ENCODE results near the gene ST3GAL4.
A peak's percentile ranks its signal among the peaks of the same experiment; 100 is the strongest.
"Not testable (repeated sequence)": the region's sequence is repeated elsewhere in the genome, so short reads cannot be mapped to it uniquely, and the experiment has no call there.

ST3GAL4 gene

DNA sequence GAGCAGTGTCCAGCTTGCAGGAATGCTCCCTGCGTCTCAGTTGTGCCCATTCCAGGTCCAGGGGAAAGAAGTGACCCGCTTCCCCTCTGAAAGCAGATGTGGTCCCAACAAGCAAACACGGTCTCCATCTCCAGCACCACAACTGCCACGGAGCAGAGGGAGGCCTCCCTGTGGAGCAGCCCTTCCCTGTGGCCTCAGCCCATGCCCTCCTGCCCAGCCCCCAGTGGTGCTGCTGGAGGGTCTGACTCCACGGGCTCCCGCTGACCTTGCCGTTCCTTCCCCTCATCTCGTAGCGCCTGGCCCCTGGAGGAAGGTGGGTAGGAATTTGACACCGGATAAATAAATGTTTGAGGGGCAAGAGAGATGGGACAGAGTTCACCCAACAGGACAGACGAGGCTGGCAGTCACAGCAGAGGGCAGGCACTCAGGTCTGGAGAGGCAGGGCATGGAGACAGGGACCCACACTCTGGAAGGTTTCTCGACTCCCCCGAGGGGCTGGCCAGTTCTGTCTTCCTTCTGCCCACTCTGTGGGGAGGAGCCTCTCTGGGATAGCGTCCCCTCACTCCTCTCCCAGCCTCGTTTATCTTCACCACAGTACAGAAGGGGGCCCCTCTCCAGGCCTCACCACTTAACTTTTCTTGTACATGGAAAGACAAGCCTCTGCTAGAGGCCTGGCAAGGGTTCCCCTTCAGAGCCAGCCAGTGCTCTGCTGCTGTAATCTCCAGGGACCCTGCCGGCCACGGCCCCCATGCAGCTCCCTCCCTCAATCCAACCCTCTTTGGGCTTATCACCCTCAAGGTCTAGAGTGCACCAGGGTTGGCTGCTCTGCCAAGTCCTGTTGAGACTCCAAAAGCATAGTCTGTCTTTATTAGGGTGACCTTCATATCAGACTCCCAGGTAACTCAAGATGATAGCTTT, 7.5 kb upstream of the ST3GAL4 start:
- DNase-seq, result no peak

GRCh38 chr11:126348806-126349582, 6.5 kb upstream of the ST3GAL4 start:
- no peak for DNase-seq

DNA sequence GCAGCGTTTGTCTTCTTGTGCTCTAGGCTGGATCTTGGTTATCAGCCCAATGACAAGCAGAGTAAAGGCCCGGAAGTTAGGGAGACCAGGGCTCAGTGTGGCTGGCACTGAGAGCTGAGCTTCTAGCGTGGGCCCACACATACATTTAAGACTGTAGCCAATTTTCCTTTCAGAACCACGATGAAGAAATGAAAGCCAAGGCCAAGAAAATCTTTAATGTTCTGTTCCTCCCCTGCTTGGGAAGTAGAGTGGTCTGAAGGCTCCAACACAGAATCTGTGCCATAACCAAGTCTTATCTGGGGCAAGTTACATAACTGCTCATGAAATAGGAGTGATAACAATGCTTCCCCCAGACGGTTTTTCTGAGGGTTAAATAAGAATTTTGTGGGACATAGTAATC, 4.7 kb upstream of the ST3GAL4 start:
- no peak for DNase-seq

GRCh38 chr11:126352163-126352562, 3.3 kb upstream of the ST3GAL4 start:
- DNase-seq, result no peak

DNA sequence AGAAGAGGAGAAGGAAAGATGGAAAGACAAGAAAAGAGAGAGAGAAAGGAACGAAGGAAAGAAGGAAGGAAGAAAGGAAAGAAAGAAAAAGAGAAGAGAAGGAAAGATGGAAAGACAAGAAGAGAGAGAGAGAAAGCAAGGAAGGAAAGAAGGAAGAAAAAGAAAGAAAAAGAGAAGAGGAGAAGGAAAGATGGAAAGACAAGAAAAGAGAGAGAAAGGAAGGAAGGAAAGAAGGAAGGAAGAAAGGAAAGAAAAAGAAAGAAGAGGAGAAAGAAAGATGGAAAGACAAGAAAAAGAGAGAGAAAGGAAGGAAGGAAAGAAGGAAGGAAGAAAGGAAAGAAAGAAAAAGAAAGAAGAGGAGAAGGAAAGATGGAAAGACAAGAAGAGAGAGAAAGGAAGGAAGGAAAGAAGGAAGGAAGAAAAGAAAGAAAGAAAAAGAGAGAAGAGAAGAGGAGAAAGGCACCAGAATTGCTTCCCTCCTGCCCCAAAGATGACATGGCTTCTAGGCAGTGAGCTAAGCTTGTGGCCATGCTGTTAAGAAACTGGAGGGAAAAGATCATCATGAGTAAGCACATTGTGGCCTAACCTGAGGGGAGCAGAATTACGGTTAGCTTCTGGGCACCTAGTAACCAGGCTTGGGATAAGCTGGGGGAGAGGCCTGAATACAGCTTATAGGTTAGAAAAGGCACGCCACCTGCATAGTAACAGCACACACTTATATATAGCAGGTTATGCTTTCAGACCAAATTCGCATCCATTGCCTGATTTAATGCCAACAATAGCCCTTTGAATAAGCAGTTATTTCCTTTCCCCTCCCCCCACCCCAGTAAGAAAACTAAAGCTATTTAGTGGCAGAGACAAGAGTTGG, 2.3 kb upstream of the ST3GAL4 start:
- peak in 1 of 2 donors; percentile 13 for DNase-seq

- DNase-seq, result no peak
Measured at GRCh38 chr11:126354631-126355323, 709 bp upstream of the ST3GAL4 start.

DNA sequence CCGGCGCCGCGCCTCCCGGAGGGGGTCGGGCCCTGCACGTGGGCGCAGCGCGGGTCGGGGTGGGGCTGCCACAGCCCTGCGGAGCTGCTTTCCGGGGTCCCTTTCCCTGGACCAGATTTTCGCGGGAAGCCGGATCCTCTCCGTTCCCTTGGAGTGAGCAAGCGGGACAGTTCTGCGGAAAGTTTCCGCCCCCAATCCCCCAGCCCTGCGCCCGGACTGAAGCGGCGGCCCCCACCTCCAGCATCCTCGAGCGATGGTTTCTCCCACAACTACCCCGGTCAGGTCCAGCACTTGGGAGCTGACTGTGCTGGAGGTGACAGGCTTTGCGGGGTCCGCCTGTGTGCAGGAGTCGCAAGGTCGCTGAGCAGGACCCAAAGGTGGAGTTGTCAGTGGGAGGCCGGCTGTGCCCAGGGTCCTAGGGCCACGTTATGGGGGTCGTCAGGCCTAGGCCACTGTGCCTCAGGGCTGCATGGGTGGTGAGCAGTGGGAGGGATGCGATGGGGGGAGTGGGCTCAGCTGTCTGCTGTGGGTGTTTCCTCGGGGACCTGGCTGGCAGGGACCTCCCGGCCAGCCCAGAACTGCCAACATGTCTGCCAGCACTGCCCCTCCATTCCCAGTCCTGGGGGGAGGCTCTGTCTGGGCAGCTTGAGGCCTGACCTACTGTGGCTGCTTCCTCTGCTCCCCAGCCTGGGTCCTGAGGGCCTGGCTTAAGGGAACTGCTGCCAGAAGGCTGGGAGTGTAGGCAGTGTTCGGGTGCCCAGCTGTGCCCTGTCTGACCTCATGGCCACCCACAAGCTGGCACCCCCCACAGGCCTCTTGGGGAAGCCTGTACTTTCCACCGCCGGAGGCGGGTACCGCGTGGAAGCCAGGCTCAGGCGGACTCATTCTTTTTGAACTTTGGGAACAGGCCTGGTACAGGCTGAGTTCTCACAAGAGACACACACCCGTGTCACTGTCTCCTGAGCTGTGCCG, 726 bp downstream of the ST3GAL4 start:
- DNase-seq, result no peak

- DNase-seq, result no peak
Measured at GRCh38 chr11:126357055-126357962, 1.8 kb downstream of the ST3GAL4 start.

DNA sequence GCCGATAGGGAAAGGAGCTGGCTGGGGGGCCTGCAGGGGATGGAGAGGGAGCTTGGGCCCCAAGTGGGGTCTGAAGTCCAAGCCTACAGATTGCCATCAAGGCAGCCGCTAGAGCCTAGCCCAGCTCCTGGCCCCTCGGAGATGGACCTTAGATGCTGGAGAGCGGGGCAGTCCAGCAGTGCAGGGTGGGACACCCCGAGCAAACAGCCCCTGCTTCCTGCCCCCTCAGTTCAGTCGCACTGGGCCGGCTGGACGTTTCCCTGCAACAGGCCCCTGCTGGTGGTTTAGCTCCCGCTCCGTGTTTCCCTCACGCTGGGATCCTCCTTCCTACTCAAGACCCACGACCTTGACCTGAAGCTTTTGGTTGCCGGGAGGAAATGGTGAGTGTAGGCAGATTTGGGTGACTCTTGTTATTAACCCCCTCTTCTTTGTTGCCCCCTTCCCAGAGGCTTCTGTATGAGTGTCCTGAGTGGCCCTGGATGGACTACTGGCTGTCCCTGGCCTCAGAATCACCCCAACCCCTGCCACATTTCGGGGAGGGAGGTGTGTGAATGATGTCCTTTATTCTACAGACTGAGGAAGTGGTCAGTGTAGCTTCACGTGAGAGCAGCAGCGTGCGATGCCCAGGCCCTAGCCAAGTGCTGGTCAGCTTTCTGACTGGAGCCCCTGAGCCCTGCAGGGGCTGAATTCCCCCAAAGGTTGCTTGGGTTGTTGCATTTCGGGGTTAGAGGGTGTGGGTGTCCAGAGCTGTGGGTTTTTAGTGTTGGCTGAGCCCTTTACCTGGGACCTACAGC, 2.7 kb downstream of the ST3GAL4 start:
- DNase-seq, result no peak

GRCh38 chr11:126358763-126359160, 3.3 kb downstream of the ST3GAL4 start:
- DNase-seq, result no peak

- no peak for DNase-seq
Measured at GRCh38 chr11:126359431-126360048, 4.1 kb downstream of the ST3GAL4 start.

GRCh38 chr11:126360049-126360446, 4.6 kb downstream of the ST3GAL4 start:
- DNase-seq, result no peak

- no peak for DNase-seq
Measured at GRCh38 chr11:126361400-126361799, 5.9 kb downstream of the ST3GAL4 start.

DNA sequence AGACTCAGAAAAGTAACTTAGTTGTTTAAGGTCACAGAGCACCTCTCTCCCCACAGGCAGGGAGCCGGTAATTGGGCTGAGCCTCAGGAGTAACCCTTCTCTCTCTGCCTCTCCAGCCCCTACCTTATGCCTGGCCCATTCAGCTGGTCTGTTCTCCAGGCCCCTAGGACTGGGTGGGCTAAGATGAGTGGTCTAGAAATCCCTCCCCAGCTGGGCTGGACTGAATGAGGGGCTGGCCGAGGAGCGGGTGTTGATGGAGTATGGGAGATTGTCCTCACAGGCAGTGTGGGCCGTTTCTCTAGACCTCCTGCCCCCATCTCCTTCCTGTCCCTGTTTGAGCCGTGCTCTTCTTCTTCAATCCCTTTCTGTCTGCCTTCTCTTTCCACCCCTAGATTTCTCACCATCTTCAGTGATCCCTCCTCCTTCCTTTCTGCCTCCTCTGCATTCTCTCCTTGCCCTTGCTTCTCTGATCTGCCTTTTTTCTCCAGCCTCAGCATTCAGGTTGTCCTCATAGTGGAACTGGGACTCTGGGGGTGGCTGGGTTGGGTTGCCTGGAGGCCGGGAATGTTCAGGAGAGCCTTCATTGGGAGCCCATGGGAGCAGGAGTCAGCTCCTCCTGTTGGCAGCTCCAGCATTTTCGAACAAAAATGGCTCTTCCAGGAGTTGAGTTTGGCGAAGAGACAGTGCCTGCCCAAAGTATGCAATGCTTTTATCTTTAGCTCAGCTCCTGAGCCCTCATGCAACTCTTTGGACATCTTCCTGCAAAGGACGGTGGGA, 7.6 kb downstream of the ST3GAL4 start:
- no peak for DNase-seq

DNA sequence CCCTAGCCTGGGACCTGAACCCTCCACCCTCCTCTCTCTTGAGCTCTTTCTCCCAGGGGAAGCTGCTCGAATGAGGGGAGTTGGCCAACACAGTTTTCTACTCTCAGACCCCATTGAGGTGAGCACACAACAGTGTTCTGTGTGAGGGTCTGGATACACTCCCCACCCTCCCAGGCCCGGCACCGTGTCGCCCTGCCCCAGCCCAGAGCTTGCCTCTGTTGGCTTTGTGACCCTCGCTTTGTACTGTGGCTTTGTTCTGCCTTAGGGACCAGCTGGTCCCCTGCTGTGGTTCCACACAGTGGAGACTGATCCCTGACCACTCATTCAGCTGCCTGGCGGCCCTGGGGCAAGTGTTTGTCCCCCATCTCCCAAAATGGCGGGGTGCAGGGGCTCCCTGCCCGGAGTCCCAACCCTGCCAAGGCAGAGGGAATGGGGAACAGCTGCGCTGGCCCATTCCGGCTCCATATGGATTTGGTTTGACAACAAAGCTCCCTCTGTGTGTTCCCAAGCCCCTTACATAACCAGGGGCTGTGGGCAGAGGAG, 8.3 kb downstream of the ST3GAL4 start:
- no peak for DNase-seq

- not testable (repeated sequence) for DNase-seq
Measured at GRCh38 chr11:126364735-126365134, 9.2 kb downstream of the ST3GAL4 start.

DNA sequence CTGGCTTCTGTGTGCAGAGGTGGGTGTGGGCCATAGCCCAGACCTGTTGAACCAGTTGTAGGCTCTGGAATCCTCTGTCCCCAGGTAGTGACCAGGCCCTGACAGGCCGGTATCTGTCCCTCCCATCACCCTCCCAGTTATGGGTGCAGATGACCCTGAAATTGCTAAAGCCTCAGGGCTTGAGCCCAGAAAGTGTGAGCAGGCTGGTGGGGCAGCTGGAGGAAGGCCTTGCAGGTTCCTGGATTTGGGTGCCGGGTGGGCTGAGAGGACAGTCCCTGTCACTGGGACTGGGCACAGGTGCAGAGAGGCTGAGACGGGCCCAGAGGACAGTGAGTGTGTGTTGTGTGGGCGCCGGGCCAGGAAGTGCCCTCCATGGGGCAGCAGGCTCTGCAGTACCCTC, 10.0 kb downstream of the ST3GAL4 start:
- DNase-seq, result not testable (repeated sequence)
